Medulla oblongata (tissue), 1 donor: Measurements from ENCODE around the gene FTSJ1.
"Not testable (repeated sequence)": the region's sequence is repeated elsewhere in the genome, so short reads cannot be mapped to it uniquely, and the experiment has no call there.

ENCODE experiments used
- DNase-seq: peaks from one replicate; pipeline ENCODE4 v3.0.0-alpha.2; 2015; ENCODE audit errors: extremely low spot score

Gene FTSJ1

GRCh38 chrX:48521353-48522243, 45.6 kb downstream of the FTSJ1 start, which contains the start of gene EBP:
Gene EBP, plus strand, starts transcription at chrX:48521808. Its CDS starts 1,964 bp downstream, at chrX:48523772.
- peak; percentile 87 for DNase-seq

GRCh38 chrX:48522291-48522690, 46.3 kb downstream of the FTSJ1 start:
- DNase-seq: no peak

GRCh38 chrX:48523682-48524081, 47.7 kb downstream of the FTSJ1 start:
- DNase-seq: no peak

- DNase-seq: not testable (repeated sequence)
Measured at GRCh38 chrX:48525853-48526252, 49.9 kb downstream of the FTSJ1 start.

GRCh38 chrX:48530736-48531135, 54.7 kb downstream of the FTSJ1 start:
- no peak for DNase-seq

- DNase-seq: no peak
Measured at GRCh38 chrX:48531358-48531959, 55.5 kb downstream of the FTSJ1 start.

- no peak for DNase-seq
Measured at GRCh38 chrX:48532161-48532560, 56.2 kb downstream of the FTSJ1 start.

- no peak for DNase-seq
Measured at GRCh38 chrX:48533165-48533564, 57.2 kb downstream of the FTSJ1 start.
